ENCODE measurements around the gene INTS6. TPM values are rescaled to one million over a fixed set of nuclear protein-coding genes. Genes with fewer than 3 reads are reported as not detected.

Gene INTS6
- total RNA-seq, 1 experiment from 2014 or later: 78.5 TPM

DNA sequence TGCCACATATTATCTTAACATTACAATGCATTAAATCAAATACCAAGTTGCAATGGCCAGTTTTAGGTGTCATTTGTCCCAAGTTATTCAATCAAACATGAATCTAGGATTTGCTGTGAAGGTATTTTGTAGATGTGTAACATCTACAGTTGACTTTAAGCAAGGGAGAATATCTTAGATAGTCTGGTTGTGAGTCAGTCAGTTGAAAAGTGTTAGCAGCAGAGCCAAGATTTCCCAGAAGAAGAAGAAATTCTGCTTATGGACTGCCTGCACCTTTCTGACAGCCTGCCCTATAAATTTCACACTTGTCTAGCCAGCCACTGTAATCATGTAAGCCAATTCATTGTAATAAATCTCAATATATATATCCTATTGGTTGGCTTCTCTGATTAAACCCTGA lies 41.3 kb upstream of the INTS6 start:
- Mint-ChIP-seq H3K4me1 (ENCODE audit: insufficient read depth, unreplicated experiment) (no peaks in the 10 kb centered on the region), H3K27ac (ENCODE audit: low read depth, unreplicated experiment) (no peak overlapping the region), H3K9me3 (ENCODE audit: unreplicated experiment) (peaks cover 3% of the 10 kb centered on the region), H3K27me3 (ENCODE audit: insufficient read depth, unreplicated experiment) (no peaks in the 10 kb centered on the region), H3K4me3 (ENCODE audit: unreplicated experiment) (no peak overlapping the region), H3K36me3 (ENCODE audit: insufficient read depth, unreplicated experiment) (no peaks in the 10 kb centered on the region)
- ChIA-PET POLR2A (no interaction called here), CTCF (no interaction called here)
- no peak for DNase-seq (ENCODE audit: unreplicated experiment)
- BruUV-seq (replicated peaks): no TSS peak
- TF ChIP-seq, protein P1, sequence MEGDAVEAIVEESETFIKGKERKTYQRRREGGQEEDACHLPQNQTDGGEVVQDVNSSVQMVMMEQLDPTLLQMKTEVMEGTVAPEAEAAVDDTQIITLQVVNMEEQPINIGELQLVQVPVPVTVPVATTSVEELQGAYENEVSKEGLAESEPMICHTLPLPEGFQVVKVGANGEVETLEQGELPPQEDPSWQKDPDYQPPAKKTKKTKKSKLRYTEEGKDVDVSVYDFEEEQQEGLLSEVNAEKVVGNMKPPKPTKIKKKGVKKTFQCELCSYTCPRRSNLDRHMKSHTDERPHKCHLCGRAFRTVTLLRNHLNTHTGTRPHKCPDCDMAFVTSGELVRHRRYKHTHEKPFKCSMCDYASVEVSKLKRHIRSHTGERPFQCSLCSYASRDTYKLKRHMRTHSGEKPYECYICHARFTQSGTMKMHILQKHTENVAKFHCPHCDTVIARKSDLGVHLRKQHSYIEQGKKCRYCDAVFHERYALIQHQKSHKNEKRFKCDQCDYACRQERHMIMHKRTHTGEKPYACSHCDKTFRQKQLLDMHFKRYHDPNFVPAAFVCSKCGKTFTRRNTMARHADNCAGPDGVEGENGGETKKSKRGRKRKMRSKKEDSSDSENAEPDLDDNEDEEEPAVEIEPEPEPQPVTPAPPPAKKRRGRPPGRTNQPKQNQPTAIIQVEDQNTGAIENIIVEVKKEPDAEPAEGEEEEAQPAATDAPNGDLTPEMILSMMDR (IDR thresholded peaks at IDR 0.05; ENCODE audit: unreplicated experiment): no peak
- intact Hi-C loops (cut with micrococcal nuclease): no loop called here

DNA sequence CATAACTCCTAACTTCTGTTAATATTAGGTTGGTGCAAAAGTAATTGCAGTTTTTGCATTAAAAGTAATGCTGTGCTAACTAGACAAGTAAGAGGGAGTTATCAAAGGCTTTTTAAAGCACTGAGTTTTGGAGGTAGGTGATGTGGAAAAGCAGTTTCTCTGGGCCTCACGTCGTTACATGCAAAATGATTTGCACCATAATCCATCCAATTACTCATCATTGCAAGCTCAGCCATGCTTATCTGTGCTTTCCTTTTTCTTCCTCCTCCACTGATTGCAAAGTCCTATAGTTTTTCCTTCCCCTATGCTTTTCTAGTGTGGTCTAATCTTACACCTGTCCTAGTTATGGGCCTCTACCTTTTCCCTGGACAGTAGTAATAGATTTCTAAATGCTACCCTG lies 35.4 kb upstream of the INTS6 start:
- no TSS peak for BruUV-seq (replicated peaks)
- H3K36me3 Mint-ChIP-seq (ENCODE audit: insufficient read depth, unreplicated experiment): no peaks in the 10 kb centered on the region
- no peak overlapping the region for H3K27ac Mint-ChIP-seq (ENCODE audit: low read depth, unreplicated experiment)
- no peak for DNase-seq (ENCODE audit: unreplicated experiment)
- no peaks in the 10 kb centered on the region for H3K27me3 Mint-ChIP-seq (ENCODE audit: insufficient read depth, unreplicated experiment)
- CTCF ChIA-PET: no interaction called here
- TF ChIP-seq, protein P1 (IDR thresholded peaks at IDR 0.05; ENCODE audit: unreplicated experiment): no peak
- H3K4me1 Mint-ChIP-seq (ENCODE audit: insufficient read depth, unreplicated experiment): no peaks in the 10 kb centered on the region
- intact Hi-C loops (cut with micrococcal nuclease): no loop called here
- H3K9me3 Mint-ChIP-seq (ENCODE audit: unreplicated experiment): no peaks in the 10 kb centered on the region
- H3K4me3 Mint-ChIP-seq (ENCODE audit: unreplicated experiment): no peak overlapping the region
- POLR2A ChIA-PET: interaction anchor here (1.1 kb wide), 1 partner anchor 34 kb away, joined by 3 read pairs; no protein-coding TSS in a partner anchor

GRCh38 chr13:51481656-51482055 lies 28.8 kb upstream of the INTS6 start:
- Mint-ChIP-seq H3K36me3 (ENCODE audit: insufficient read depth, unreplicated experiment) (no peaks in the 10 kb centered on the region), H3K4me3 (ENCODE audit: unreplicated experiment) (no peak overlapping the region), H3K4me1 (ENCODE audit: insufficient read depth, unreplicated experiment) (no peaks in the 10 kb centered on the region), H3K9me3 (ENCODE audit: unreplicated experiment) (no peaks in the 10 kb centered on the region), H3K27ac (ENCODE audit: low read depth, unreplicated experiment) (no peak overlapping the region), H3K27me3 (ENCODE audit: insufficient read depth, unreplicated experiment) (no peaks in the 10 kb centered on the region)
- DNase-seq (ENCODE audit: unreplicated experiment): no peak
- intact Hi-C loops (cut with micrococcal nuclease): no loop called here
- ChIA-PET CTCF (no interaction called here), POLR2A (no interaction called here)
- TF ChIP-seq, protein P1 (IDR thresholded peaks at IDR 0.05; ENCODE audit: unreplicated experiment): no peak
- BruUV-seq (replicated peaks): no TSS peak

GRCh38 chr13:51479199-51479523 lies 26.3 kb upstream of the INTS6 start:
- H3K4me1 Mint-ChIP-seq (ENCODE audit: insufficient read depth, unreplicated experiment): peaks cover 9% of the 10 kb centered on the region
- H3K27me3 Mint-ChIP-seq (ENCODE audit: insufficient read depth, unreplicated experiment): no peaks in the 10 kb centered on the region
- intact Hi-C loops (cut with micrococcal nuclease): no loop called here
- H3K9me3 Mint-ChIP-seq (ENCODE audit: unreplicated experiment): no peaks in the 10 kb centered on the region
- no peak overlapping the region for H3K4me3 Mint-ChIP-seq (ENCODE audit: unreplicated experiment)
- H3K27ac Mint-ChIP-seq (ENCODE audit: low read depth, unreplicated experiment): no peak overlapping the region
- DNase-seq (ENCODE audit: unreplicated experiment): peak; percentile 43
- ChIA-PET CTCF (interaction anchor here (0.8 kb wide), 1 partner anchor 652 kb away, joined by 3 read pairs; no protein-coding TSS in a partner anchor), POLR2A (interaction anchor here (0.7 to 2.1 kb wide), 3 partner anchors 20 to 25 kb away, joined by 3 to 11 read pairs (median 3); partner anchors contain the start of gene INTS6)
- TF ChIP-seq, protein P1 (IDR thresholded peaks at IDR 0.05; ENCODE audit: unreplicated experiment): no peak
- no peaks in the 10 kb centered on the region for H3K36me3 Mint-ChIP-seq (ENCODE audit: insufficient read depth, unreplicated experiment)
- no TSS peak for BruUV-seq (replicated peaks)
